A549 treated with Mapracorat at 1 μM for 4 hours (cell line): Measurements from ENCODE around the gene LRIG3. TPM values are rescaled to one million over a fixed set of nuclear protein-coding genes. Genes with fewer than 3 reads are reported as not detected.

Experiments used
- total RNA-seq: library from RNA; stranded (reverse); fragments of 200-300 nt; extraction: Qiagen RNA extraction; gene quantifications from 5 replicates; pipeline ENCODE4 v1.2.3, GENCODE V29; 2022

LRIG3 gene
- total RNA-seq = 3.6 to 5.2 TPM (median 4.7 TPM) in 5 replicates

GRCh38 chr12:58920102-58920960 is at the start of gene LRIG3:
Gene LRIG3 (minus strand): TSS chr12:58920504. CDS start chr12:58920235, 269 bp downstream.

